ENCODE results near the gene ILF3.
"Not testable (repeated sequence)": the region's sequence is repeated elsewhere in the genome, so short reads cannot be mapped to it uniquely, and the experiment has no call there.

Gene ILF3

GRCh38 chr19:10662384-10663251, 8.5 kb downstream of the ILF3 start:
- no peak overlapping the region for H3K4me3 ChIP-seq (ENCODE audit: low read depth, low read length)
- no peak for TF ChIP-seq CTCF (IDR thresholded peaks at IDR 0.05; ENCODE audit: insufficient read depth, low read depth, low read length, missing control alignments)
- DNase-seq (ENCODE audit: low read depth): no peak

DNA sequence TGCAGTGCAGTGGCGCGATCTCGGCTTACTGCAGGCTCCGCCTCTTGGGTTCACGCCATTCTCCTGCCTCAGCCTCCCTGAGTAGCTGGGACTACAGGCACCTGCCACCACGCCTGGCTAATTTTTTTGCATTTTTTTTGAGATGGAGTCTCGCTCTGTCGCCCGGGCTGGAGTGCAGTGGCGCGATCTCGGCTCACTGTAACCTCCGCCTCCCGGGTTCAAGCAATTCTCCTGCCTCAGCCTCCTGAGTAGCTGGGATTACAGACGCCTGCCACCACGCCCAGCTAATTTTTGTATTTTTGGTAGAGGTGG, 9.1 kb downstream of the ILF3 start:
- not testable (repeated sequence) for DNase-seq (ENCODE audit: low read depth); H3K4me3 ChIP-seq (ENCODE audit: low read depth, low read length)

DNA sequence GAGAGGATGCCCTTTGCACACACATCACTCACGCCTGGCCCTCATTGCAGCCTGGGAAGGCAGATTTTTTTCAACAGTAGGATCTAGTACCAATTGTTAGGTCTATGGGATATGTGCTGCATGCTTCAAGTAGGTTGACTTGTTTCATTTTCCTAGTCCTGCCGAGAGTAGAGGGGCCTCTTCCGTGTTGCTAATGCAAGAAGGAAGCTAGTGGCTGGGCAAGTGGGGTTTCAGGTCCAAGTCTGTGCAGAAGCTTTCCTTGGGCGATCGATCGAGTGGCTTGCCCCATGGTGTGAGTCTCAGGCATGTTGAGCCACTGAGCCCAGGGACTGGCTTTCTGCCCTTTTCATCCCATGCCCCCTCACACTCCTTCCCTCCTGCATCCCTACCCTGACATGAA, 13.7 kb downstream of the ILF3 start:
- TF ChIP-seq CTCF (IDR thresholded peaks at IDR 0.05; ENCODE audit: insufficient read depth, low read depth, low read length, missing control alignments): no peak
- peak; percentile 79 for DNase-seq (ENCODE audit: low read depth)
- H3K4me3 ChIP-seq (ENCODE audit: low read depth, low read length): no peak overlapping the region

DNA sequence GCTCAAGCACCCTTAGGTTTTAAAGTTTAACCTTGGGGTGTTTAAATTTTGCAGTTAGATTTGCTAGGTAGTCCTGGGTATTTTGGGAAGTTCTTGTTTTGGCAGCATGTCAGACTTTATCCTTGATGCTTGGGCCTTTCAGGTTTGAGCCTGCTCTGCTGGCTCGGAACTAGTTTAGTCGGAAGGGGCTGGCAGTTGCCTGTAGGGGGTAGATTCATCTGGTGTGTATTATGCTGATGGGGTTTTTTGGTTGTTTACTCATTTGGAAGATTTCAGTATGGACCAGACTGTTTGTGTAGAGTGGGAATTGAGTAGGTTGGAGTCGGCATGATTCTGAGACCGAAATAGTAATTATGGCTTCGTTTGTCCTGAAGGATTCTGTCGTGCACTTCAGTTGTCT, 15.1 kb downstream of the ILF3 start:
- DNase-seq (ENCODE audit: low read depth): no peak
- no peak for TF ChIP-seq CTCF (IDR thresholded peaks at IDR 0.05; ENCODE audit: insufficient read depth, low read depth, low read length, missing control alignments)

DNA sequence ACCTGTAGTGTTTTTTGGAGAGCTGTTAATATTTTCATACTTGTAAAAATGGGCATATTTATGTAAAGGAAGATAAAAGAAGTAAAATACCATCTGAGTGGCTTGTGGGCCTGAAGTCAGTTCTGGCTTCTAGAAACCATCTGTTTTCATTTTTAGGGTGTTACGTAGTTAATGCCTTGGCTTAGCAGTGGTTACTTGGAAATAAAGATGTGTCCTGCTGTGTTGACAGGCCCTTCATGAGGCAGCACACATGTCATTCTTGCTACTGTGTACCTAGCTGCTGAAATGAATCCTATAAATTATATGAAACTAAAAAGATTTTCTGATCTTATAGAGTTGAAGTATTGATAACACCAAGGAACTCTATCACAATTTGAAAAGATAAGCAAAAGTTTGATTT, 16.0 kb downstream of the ILF3 start:
- no peak for DNase-seq (ENCODE audit: low read depth)
- no peak overlapping the region for H3K4me3 ChIP-seq (ENCODE audit: low read depth, low read length)
- no peak for TF ChIP-seq CTCF (IDR thresholded peaks at IDR 0.05; ENCODE audit: insufficient read depth, low read depth, low read length, missing control alignments)

More for the DNA sequence above, 15.1 kb downstream of the ILF3 start:
- H3K4me3 ChIP-seq (ENCODE audit: low read depth, low read length): no peak overlapping the region

DNA sequence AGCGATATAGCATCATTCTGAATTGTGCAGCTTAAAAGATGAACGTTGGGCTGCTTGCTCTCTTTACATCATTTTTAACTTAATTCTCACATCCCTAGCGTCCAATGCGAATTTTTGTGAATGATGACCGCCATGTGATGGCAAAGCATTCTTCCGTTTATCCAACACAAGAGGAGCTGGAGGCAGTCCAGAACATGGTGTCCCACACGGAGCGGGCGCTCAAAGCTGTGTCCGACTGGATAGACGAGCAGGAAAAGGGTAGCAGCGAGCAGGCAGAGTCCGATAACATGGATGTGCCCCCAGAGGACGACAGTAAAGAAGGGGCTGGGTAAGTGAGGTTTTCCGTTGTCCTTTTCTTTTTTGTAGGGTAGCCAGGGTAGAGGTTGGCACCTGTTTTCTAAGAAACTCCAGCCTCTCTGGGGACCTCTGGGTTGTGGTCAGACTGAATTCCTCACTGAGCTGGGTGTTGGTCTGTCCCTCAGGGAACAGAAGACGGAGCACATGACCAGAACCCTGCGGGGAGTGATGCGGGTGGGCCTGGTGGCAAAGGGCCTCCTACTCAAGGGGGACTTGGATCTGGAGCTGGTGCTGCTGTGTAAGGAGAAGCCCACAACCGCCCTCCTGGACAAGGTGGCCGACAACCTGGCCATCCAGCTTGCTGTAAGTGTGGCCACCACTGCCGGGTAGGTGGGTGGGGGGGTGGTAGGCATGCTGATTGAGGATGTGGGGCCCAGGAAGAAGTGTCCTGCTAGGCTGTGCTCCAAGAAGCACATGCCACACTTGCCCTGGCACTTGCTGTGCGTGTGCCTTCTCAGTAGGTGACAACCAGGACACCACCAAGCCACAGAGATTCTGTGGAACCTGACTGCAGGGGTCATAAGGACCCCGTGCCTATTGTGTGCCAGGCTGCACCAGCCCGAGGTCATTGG, 17.0 kb downstream of the ILF3 start:
- TF ChIP-seq CTCF (IDR thresholded peaks at IDR 0.05; ENCODE audit: insufficient read depth, low read depth, low read length, missing control alignments): no peak
- DNase-seq (ENCODE audit: low read depth): no peak
- H3K4me3 ChIP-seq (ENCODE audit: low read depth, low read length): no peak overlapping the region

DNA sequence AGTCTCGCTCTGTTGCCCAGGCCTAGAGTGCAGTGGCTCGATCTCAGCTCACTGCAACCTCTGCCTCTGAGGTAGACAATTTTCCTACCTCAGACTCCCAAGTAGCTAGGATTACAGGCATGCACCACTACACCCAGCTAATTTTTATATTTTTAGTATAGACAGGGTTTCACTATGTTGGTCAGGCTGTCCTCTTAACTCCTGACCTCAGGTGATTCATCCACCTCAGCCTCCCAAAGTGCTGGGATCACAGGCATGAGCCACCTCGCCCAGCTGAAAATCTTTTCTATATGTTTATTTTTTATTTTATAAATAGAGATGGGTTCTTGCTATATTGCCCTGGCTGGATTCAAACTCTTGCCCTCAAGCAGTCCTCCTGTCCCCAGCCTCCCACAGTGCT, 17.8 kb downstream of the ILF3 start:
- H3K4me3 ChIP-seq (ENCODE audit: low read depth, low read length); DNase-seq (ENCODE audit: low read depth): not testable (repeated sequence)

DNA sequence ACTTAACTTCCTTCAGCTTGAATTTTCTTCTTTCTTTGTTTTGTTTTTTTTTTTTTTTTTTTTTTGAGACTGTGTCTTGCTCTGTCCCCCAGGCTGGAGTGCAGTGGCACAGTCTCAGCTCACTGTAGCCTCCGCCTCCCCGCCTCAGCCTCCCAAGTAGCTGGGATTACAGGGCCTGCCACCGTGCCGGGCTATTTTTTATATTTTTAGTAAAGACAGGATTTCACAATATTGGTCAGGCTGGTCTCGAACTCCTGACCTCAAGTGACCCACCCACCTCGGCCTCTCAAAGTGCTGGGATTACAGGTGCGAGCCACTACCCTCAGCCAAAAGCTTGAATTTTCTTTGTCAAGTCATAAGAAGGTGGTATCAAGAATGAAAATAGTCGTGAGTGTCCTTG, 21.1 kb downstream of the ILF3 start:
- not testable (repeated sequence) for DNase-seq (ENCODE audit: low read depth)

More for the DNA sequence above, 21.1 kb downstream of the ILF3 start:
- not testable (repeated sequence) for H3K4me3 ChIP-seq (ENCODE audit: low read depth, low read length)

Data from GM12865 (cell line).